MG63 (cell line): ENCODE data around the gene OR10P1. TPM values are rescaled to one million over a fixed set of nuclear protein-coding genes. Genes with fewer than 3 reads are reported as not detected.
"Not testable (repeated sequence)": the region's sequence is repeated elsewhere in the genome, so short reads cannot be mapped to it uniquely, and the experiment has no call there.

Experiments used
- DNase-seq: peaks from one replicate; pipeline ENCODE4 v3.0.0-alpha.2; 2020
- H3K27me3 ChIP-seq: fragments of 250-450 bp; sonication (Bioruptor Pico); 2 replicates; pipeline ENCODE4 v1.5.1; 2020; ENCODE audit warnings: mild to moderate bottlenecking, moderate library complexity
- H3K36me3 ChIP-seq: fragments of 250-450 bp; sonication (Bioruptor Pico); 2 replicates; pipeline ENCODE4 v1.5.1; 2020; ENCODE audit warnings: mild to moderate bottlenecking, moderate library complexity
- H3K4me3 ChIP-seq: fragments of 250-450 bp; sonication (Bioruptor Pico); 2 replicates; pipeline ENCODE4 v1.5.1; 2020; ENCODE audit warnings: mild to moderate bottlenecking, moderate library complexity
- H3K9me3 ChIP-seq: fragments of 250-450 bp; sonication (Bioruptor Pico); 2 replicates; pipeline ENCODE4 v1.5.1; 2020; ENCODE audit warnings: mild to moderate bottlenecking, moderate library complexity
- total RNA-seq: library from RNA; depleted of rRNA; stranded (reverse); fragments of >200 nt; shearing (Covaris generic); gene quantifications from 2 replicates; pipeline ENCODE4 v1.2.3, GENCODE V29; 2014; ENCODE audit warnings: low replicate concordance

The OR10P1 gene
- total RNA-seq, 1 experiment from 2014 or later, result not detected

DNA sequence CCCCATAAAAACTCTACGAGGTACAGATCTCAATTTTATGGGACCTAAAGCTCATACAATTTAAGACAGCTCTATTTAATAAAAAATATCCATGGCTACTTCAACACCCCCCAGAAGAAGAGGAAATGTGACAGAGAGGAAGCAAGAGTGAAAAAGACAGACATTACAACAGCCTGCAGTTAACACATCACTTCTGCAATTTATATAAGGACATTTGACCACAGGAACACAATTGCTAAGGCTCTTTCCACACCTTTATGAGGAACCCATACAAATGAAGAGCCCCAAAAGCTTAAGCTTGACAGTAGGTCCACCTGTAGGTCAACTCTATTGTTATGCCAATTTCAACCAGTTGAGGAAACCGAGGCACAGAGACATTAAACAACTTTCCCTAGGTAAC, 5.6 kb downstream of the OR10P1 start:
- Histone ChIP-seq H3K9me3 (no peaks in the 10 kb centered on the region), H3K36me3 (no peaks in the 10 kb centered on the region), H3K4me3 (no peak overlapping the region), H3K27me3 (no peaks in the 10 kb centered on the region)
- DNase-seq, result no peak

DNA sequence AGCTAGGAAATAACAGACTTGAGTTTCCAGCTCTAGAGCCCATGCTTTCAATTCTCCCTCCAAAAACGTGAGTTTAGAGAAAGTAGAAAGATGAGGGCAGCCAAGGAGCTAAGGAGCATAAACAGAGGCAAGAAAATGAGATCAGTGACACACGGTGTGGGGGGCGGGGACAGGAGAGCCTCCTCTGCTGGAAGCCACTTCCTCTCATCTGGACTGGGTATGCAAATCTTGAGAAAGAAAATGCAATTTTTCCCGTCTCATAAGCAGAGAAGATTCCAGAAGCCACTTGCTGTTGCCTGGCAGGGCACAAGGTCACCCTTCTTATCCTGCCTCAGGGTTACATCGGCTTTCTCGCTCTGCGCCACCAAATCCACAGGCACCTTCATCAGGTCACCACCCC, 6.0 kb downstream of the OR10P1 start:
- no peaks in the 10 kb centered on the region for H3K9me3 ChIP-seq
- no peak overlapping the region for H3K4me3 ChIP-seq
- no peaks in the 10 kb centered on the region for H3K27me3 ChIP-seq
- DNase-seq, result no peak
- H3K36me3 ChIP-seq, result no peaks in the 10 kb centered on the region

DNA sequence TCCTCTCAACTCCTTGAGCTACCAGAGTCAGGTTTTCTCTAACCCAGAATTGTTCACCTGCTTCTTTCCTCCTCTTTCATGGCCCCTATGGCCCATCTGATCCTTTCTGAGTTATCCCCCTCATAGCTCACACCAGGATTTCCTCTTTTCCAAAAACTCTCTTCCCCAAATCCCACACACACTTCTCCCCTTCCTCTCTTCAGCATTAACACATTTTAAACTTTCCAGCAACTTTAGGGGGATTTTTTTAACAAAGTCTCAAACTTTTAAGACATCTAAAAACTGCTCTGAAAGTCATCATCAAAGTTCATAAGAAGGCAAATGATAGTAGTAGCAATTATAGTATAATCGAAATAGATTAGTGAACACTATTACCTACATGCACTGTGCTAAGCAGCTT, 7.9 kb downstream of the OR10P1 start:
- no peaks in the 10 kb centered on the region for H3K27me3 ChIP-seq
- H3K4me3 ChIP-seq, result no peak overlapping the region
- H3K9me3 ChIP-seq, result no peaks in the 10 kb centered on the region
- DNase-seq, result no peak
- no peaks in the 10 kb centered on the region for H3K36me3 ChIP-seq

DNA sequence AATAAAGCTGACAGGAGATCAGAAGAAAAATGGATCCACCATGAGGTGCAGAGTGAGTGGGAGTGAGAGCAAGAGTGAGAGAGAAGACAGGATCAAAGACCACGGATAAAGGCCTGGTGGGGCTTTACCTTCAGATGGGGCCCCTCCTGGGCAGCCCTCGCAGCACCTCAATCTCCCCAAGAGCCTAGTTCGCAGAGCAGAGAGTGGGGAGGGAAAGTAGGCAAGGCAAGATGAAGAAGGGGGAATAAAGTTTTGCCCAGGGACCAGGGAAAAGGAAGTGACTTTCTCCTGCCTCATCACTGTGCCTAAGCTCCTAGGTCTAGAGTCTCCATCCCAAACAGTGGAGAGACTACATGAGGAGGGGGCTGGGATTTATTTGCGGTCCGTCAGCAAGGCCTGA, 10.3 kb downstream of the OR10P1 start:
- H3K9me3 ChIP-seq, result no peaks in the 10 kb centered on the region
- no peak for DNase-seq
- no peaks in the 10 kb centered on the region for H3K36me3 ChIP-seq
- no peaks in the 10 kb centered on the region for H3K27me3 ChIP-seq
- H3K4me3 ChIP-seq, result no peak overlapping the region

DNA sequence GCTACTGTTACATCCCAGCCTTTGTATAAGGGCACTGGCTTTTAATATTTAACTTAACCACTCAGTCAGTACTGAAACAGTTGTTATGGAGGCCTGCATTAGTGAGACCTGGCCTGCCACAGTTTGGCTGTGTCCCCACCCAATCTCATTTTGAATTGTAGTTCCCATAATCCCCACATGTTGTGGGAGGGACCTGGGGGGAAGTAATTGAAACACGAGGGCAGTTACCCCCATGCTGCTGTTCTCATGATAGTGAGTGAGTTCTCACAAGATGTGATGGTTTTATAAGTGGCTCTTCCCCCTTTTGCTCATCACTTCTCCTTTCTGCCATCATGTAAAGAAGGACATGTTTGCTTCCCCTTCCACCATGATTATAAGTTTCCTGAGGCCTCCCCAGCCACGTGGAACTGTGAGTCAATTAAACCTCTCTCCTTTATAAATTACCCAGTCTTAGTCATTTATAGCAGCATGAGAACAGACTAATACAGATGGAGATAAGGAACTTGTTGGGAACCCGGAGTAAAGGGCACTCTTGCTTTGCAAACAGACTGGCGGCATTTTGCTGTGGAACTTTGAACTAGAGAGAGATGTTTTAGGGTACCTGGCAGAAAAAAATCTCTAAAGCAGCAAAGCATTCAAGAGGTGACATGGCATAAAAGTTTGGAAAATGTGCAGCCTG, 14.1 kb downstream of the OR10P1 start:
- H3K4me3 ChIP-seq, DNase-seq, H3K36me3 ChIP-seq, H3K27me3 ChIP-seq, H3K9me3 ChIP-seq: not testable (repeated sequence)

DNA sequence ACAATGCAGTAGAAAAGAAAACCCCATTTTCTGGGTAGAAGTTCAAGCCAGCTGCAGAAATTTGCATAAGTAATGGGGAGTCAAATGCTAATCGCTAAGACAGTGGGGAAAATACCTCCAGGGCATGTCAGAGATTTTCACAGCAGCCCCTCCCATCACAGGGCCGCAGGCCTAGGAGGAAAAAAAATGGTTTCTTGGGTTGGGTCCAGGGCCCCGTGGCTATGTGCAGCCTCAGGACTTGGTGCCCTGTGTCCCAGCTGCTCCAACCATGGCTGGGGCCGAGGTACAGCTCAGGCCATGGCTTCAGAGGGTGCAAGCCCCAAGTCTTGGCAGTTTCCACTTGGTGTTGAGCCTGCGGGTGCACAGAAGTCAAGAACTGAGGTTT, 14.6 kb downstream of the OR10P1 start:
- no peaks in the 10 kb centered on the region for H3K36me3 ChIP-seq
- DNase-seq, result no peak
- no peaks in the 10 kb centered on the region for H3K27me3 ChIP-seq
- H3K9me3 ChIP-seq, result no peaks in the 10 kb centered on the region
- no peak overlapping the region for H3K4me3 ChIP-seq

DNA sequence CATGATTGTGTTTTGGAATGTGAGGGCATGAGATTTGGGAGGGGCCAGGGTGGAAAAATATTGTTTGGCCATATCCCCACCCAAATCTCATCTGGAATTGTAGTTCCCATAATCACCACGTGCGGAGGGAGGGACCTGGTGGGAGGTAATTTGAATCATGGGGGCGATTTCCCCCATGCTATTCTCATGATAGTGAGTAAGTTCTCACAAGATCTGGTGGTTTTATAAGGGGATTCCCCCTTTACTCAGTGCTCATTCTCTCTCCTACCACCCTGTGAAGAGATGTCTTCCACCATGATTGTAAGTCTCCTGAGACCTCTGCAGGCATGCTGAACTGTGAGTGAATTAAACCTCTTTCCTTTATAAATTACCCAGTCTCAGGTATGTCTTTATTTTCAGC, 15.7 kb downstream of the OR10P1 start:
- Histone ChIP-seq H3K27me3 (no peaks in the 10 kb centered on the region), H3K4me3 (no peak overlapping the region), H3K9me3 (no peaks in the 10 kb centered on the region), H3K36me3 (no peaks in the 10 kb centered on the region)
- DNase-seq, result no peak

DNA sequence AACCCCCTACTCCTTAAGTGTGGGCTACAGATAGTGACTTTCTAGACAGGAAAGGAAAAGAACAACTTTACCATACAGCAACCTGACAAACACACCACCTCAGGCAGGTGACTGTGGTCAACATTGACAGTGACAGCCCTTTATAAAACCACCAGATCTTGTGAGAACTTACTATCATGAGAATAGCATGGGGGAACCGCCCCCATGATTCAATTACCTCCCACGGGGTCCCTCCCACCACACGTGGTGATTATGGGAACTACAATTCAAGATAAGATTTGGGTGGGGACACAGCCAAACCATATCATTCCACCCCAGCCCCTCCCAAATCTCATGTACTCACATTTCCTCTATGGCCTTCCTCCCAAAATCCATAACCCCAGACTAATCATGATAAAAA, 16.3 kb downstream of the OR10P1 start:
- Histone ChIP-seq H3K36me3 (no peaks in the 10 kb centered on the region), H3K27me3 (no peaks in the 10 kb centered on the region), H3K4me3 (no peak overlapping the region), H3K9me3 (no peaks in the 10 kb centered on the region)
- DNase-seq, result no peak

DNA sequence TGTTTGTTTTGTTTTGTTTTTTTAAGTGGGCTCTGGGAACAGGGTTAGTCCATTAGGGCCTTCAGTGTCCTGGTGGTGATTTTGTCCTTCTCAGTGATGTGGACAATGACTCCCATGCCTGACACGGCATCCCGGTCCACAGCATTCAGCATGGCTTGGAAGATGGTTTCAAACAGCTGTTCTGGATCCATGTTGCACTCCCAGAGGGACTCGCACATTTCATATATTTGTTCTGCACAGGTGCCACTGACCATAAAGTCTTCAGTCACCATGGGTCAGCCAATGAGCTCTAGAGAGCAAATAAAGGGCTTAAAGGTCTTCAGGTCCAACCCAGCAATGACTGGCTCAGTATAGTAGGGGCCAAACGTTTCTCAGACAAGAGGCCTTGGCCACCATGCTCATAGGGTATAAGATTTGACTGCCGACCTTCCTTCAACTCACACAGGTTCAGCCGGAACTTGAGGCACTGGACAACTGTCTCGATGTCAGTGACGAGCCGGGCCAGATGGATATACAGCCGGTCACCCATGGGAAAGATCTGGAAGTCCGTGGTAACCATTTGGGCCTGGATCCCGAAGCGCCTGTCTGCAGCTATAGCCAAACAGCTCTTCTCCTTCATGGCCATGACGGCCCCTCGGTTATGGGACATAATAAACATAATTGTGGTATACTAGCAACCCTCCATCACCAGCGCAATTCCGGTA, 18.0 kb downstream of the OR10P1 start:
- DNase-seq, result no peak
- no peaks in the 10 kb centered on the region for H3K9me3 ChIP-seq

DNA sequence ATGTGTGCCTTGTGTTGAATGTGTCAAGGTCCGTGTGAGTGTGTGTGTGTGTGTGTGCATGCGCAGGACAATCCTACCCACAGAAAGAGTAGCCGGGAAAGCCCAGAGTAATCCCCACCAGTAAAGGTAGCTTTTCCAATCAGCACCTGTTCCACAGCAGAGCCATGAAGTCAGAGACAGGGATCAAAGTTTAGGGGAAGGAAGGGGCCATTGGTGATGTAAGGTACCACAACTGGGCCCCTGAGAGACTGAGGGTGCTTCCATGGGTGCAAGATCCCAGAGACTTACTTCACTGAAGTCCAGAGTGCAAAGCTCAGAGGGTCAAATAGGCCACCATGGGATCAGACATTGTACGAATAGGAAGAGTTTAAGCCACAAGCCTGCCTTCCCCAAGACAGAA, 20.5 kb downstream of the OR10P1 start:
- Histone ChIP-seq H3K27me3 (no peaks in the 10 kb centered on the region), H3K9me3 (no peaks in the 10 kb centered on the region), H3K36me3 (no peaks in the 10 kb centered on the region), H3K4me3 (no peak overlapping the region)
- no peak for DNase-seq

More for the DNA sequence above, 18.0 kb downstream of the OR10P1 start:
- H3K4me3 ChIP-seq, result no peak overlapping the region
- no peaks in the 10 kb centered on the region for H3K27me3 ChIP-seq
- H3K36me3 ChIP-seq, result no peaks in the 10 kb centered on the region

DNA sequence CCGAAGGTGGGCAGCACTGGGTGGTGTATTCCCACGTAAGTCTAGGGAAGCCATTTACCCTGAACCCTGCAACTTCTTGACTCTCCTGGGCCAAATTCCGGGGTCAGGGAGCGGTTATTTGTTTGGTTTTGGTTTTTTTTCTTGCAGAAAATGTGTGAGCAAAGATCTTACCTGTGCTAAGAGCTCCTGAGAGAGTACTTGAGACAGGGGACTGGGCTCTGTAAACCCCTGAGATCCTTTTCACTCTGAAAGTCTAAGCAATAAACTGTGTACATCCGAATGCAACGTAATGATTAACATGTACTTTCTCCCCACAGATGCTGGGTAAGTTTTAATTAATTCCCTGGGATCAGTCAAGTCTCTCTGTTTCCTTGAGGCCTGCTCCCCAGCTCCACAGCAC, 21.5 kb downstream of the OR10P1 start:
- H3K4me3 ChIP-seq, result no peak overlapping the region
- H3K9me3 ChIP-seq, result no peaks in the 10 kb centered on the region
- H3K27me3 ChIP-seq, result no peaks in the 10 kb centered on the region
- H3K36me3 ChIP-seq, result no peaks in the 10 kb centered on the region
- no peak for DNase-seq

DNA sequence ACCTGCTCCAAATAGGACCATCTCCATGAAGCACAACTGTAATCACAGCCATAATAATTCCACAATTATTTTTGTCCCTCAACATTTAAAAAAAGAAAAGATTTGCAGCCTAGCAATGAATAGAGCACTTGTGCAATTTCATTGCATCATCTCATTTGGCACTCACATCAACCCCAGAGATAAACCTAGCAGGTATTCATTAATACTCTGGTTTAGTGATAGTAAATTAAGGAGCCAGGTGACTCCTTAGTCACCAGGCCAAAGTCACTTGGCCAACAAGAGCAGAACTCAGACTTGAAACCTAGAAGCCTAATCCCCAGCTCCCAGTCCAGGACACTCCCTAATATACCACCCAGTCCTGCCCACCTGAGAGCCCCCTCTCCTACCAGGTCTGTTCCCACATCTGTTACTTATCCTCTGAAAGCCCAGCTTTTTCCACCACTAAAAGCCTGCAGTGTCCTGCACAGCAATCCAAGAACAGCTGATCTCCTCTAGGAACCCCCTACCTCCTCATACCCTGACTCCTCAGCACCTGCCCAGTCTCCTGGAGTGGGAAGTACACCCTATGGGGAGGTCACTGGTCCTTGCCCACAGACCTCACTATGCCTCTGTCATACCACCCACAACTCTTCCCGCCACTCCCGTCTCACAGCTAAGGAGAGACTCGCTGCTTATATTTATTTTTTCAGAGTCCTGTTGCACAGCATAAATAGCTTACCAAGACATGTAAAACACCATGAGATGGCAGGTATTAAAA, 22.1 kb downstream of the OR10P1 start:
- no peak for DNase-seq
- Histone ChIP-seq H3K4me3 (no peak overlapping the region), H3K9me3 (no peaks in the 10 kb centered on the region), H3K36me3 (no peaks in the 10 kb centered on the region), H3K27me3 (no peaks in the 10 kb centered on the region)

DNA sequence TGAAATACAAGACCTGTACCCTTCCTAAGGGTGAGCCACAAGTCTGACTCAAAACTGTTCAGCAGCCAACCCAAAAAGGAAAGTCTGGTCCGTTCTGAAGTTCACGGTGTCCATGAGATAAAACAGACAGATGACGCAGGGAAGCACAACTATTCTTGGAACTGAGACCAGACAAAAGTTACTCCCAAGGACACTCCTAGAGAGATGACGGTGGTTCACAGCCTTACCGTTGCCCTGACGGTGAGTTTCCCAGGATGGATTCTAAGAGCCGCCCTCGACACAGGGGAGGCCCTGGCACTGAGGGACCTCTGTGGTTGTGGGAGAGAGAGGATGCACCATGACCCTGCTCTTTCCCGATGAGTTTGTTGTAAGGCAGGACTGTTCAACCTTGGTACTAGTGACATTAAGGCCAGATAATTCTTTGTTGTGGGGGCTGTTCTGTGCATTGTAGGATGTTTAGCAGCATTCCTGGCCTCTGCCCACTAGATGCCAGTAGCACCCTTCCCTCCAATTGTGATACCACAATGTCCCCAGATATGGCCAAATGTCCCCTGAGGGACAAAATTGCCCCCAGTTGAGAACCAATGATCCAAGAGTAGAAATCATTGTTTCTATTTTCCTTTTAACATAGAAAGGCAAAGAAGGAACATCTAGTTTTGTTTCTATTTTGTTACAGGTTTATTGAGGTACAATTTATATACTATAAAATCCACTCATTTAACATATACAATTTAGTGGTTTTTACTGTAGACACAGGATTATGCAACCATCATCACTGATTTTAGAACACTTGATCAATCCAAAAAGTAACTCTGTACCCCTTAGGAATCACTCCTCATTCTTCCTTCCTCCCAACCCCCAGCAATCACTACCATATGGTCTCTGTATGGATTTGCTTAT, 23.0 kb downstream of the OR10P1 start:
- H3K27me3 ChIP-seq, result no peaks in the 10 kb centered on the region
- H3K9me3 ChIP-seq, result no peaks in the 10 kb centered on the region
- no peaks in the 10 kb centered on the region for H3K36me3 ChIP-seq
- H3K4me3 ChIP-seq, result no peak overlapping the region
- no peak for DNase-seq

DNA sequence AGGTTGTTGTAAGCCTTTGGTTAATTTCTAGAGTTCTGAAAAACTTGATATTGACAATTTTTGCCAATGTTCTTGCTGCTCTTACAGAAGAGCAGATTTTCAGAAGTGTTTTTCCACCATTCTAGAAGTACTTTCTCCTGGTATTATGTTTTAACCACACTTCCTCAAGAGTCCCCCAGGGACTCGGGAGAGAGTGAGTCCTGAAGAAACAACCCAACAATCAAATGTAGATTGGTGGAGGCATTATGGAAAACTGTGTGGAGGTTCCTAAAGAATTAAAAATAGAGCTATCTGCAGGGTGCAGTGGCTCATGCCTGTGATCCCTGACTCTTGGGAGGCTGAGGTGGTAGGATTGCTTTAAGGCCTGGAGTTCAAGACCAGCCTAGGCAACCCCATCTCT, 26.7 kb downstream of the OR10P1 start:
- H3K4me3 ChIP-seq, result no peak overlapping the region
- H3K27me3 ChIP-seq, result no peaks in the 10 kb centered on the region
- no peak for DNase-seq
- no peaks in the 10 kb centered on the region for H3K9me3 ChIP-seq
- no peaks in the 10 kb centered on the region for H3K36me3 ChIP-seq

DNA sequence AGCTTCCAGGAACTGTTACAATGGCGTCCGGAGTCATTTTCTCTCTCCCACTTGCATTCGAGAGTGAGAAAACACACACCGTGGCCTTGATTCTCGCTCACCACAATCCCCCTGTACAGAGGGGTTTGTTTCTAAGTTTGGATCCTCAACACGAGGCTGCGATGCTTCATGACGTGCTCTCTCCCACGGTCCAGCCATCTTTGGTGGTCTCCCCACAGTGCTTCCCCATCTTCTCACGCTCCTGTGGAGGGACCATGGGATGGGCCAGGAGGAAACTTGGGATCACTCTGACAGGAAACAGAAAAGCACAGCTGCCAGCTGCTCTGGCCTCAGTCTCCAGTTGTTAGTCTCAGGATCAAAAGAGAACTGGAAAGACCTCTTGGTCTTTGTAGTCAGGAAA, 28.1 kb downstream of the OR10P1 start:
- Histone ChIP-seq H3K9me3 (no peaks in the 10 kb centered on the region), H3K36me3 (no peaks in the 10 kb centered on the region), H3K4me3 (no peak overlapping the region), H3K27me3 (no peaks in the 10 kb centered on the region)
- DNase-seq, result no peak

DNA sequence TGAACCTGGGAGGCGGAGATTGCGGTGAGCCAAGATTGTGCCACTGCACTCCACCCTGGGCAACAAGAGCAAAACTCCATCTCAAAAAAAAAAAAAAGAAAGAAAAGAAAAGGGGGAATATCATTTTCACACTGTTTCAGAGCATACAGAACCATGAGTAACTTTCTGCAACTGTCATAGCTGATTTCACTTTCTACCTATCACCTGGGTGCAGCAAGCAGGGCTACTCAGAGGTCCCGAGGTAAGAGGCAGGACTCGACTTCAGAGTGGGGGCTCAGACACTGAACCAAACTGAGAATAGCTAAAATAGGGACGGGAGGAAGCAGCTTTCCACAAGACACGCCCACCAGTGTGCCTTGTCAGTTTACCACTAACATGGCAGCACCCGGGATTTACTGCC, 29.8 kb downstream of the OR10P1 start:
- Histone ChIP-seq H3K27me3 (no peaks in the 10 kb centered on the region), H3K9me3 (no peaks in the 10 kb centered on the region), H3K36me3 (no peaks in the 10 kb centered on the region), H3K4me3 (no peak overlapping the region)
- no peak for DNase-seq

DNA sequence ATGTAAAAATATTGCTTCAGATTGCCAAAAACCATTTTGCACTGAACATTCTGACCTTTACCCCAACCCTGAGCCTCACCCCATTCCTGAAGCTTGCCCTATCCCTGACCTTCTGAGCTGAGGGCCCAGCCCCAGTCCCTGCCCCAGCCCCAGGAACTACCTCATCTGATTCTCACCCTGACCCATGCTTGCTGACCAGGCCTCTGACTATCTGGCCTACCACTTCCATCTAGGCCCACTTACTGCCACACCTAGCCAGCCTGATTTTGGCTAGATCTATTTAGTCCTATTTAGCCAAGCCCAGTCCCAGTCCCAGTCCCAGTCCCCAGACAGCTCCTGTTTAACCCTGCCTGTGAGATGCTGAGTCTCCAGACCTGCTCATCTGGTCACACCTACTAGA, 33.6 kb downstream of the OR10P1 start:
- Histone ChIP-seq H3K36me3 (no peaks in the 10 kb centered on the region), H3K27me3 (no peaks in the 10 kb centered on the region), H3K4me3 (no peak overlapping the region), H3K9me3 (no peaks in the 10 kb centered on the region)
- DNase-seq, result no peak
